HepG2 (cell line): ENCODE results near the gene PSMA4. TPM values are rescaled to one million over a fixed set of nuclear protein-coding genes. Genes with fewer than 3 reads are reported as not detected.

Experiments used
- ELF3 ChIP-seq: IDR thresholded peaks from 2 replicates; pipeline ENCODE4 v1.6.1; 2016; ENCODE audit warnings: missing genetic modification reagents, missing compliant biosample characterization
- HNRNPK ChIP-seq: fragments of 200-400 bp; formaldehyde crosslinking; IDR thresholded peaks from 2 replicates; pipeline ENCODE4 v1.6.1; 2018; ENCODE audit warnings: low read length, low read depth, moderate library complexity, mild to moderate bottlenecking; ENCODE audit not compliant: poor library complexity, severe bottlenecking
- IKZF4 ChIP-seq: sonication (generic); formaldehyde crosslinking; IDR thresholded peaks from 2 replicates; pipeline ENCODE4 v1.5.1; 2020; ENCODE audit warnings: borderline replicate concordance, mild to moderate bottlenecking, low read depth, missing genetic modification reagents; ENCODE audit errors: not compliant biosample characterization
- JUND ChIP-seq: sonication (generic); formaldehyde crosslinking; IDR thresholded peaks from 2 replicates; pipeline ENCODE4 v1.8.0; 2022; ENCODE audit warnings: mild to moderate bottlenecking, missing genetic modification reagents
- KDM5A ChIP-seq: fragments of 200-600 bp; sonication (generic); IDR thresholded peaks from 2 replicates; pipeline ENCODE4 v1.7.0; 2018; ENCODE audit warnings: antibody characterized with exemption, mild to moderate bottlenecking, low read length, borderline replicate concordance
- MBNL3 ChIP-seq: fragments of 250-450 bp; sonication (Bioruptor Pico); conservative IDR thresholded peaks from 2 replicates; pipeline ENCODE4 v1.8.0; 2022; ENCODE audit warnings: mild to moderate bottlenecking, inconsistent platforms
- MED1 ChIP-seq: sonication (generic); formaldehyde crosslinking; IDR thresholded peaks from 2 replicates; pipeline ENCODE4 v1.4.0; 2020; ENCODE audit warnings: missing genetic modification reagents
- ZBTB42 ChIP-seq: sonication (generic); formaldehyde crosslinking; IDR thresholded peaks from 2 replicates; pipeline ENCODE4 v1.5.0; 2020; ENCODE audit warnings: mild to moderate bottlenecking, missing genetic modification reagents
- ZBTB8A ChIP-seq: sonication (generic); formaldehyde crosslinking; IDR thresholded peaks from 2 replicates; pipeline ENCODE4 v1.4.0; 2020; ENCODE audit warnings: mild to moderate bottlenecking, low read depth, missing genetic modification reagents, borderline replicate concordance
- ZFY ChIP-seq: sonication (generic); formaldehyde crosslinking; IDR thresholded peaks from 2 replicates; pipeline ENCODE4 v1.4.0; 2020; ENCODE audit warnings: missing genetic modification reagents
- ZMYM3 ChIP-seq: sonication (generic); formaldehyde crosslinking; IDR thresholded peaks from 2 replicates; pipeline ENCODE4 v1.5.1; 2020; ENCODE audit warnings: mild to moderate bottlenecking, missing genetic modification reagents
- ZNF460 ChIP-seq: sonication (generic); formaldehyde crosslinking; IDR thresholded peaks from 2 replicates; pipeline ENCODE4 v1.5.1; 2020; ENCODE audit warnings: missing genetic modification reagents, mild to moderate bottlenecking, borderline replicate concordance
- ZNF558 ChIP-seq: sonication (generic); formaldehyde crosslinking; IDR thresholded peaks from 2 replicates; pipeline ENCODE4 v1.9.0; 2022; ENCODE audit warnings: mild to moderate bottlenecking, missing genetic modification reagents, borderline replicate concordance
- ZNF569 ChIP-seq: sonication (generic); formaldehyde crosslinking; IDR thresholded peaks from 2 replicates; pipeline ENCODE4 v1.5.0; 2020; ENCODE audit warnings: mild to moderate bottlenecking, missing genetic modification reagents, moderate library complexity, borderline replicate concordance
- ZNF572 ChIP-seq: sonication (generic); formaldehyde crosslinking; IDR thresholded peaks from 2 replicates; pipeline ENCODE4 v1.5.1; 2020; ENCODE audit warnings: mild to moderate bottlenecking, missing genetic modification reagents
- ZNF589 ChIP-seq: sonication (generic); formaldehyde crosslinking; conservative IDR thresholded peaks from 2 replicates; pipeline ENCODE4 v1.8.0; 2022; ENCODE audit warnings: mild to moderate bottlenecking, moderate library complexity, missing genetic modification reagents
- ZNF629 ChIP-seq: sonication (generic); formaldehyde crosslinking; conservative IDR thresholded peaks from 2 replicates; pipeline ENCODE4 v1.5.0; 2020; ENCODE audit warnings: missing genetic modification reagents
- ZNF724P ChIP-seq: sonication (generic); formaldehyde crosslinking; IDR thresholded peaks from 2 replicates; pipeline ENCODE4 v1.8.0; 2022; ENCODE audit warnings: missing genetic modification reagents, borderline replicate concordance
- ZNF841 ChIP-seq: sonication (generic); formaldehyde crosslinking; IDR thresholded peaks from 2 replicates; pipeline ENCODE4 v1.8.1; 2023; ENCODE audit warnings: missing genetic modification reagents, borderline replicate concordance
- polyA plus RNA-seq, 8 experiments: library from polyadenylated mRNA; depleted of rRNA in 3 of 8; stranded (reverse) in 7 of 8; unstranded in 1 of 8; fragments of >200 nt; fragmentation: Illumina TruSeq in 4 of 8; extraction: Trizol in 4 of 8; gene quantifications; 2 replicates each; pipeline versions ENCODE4 v1.2.1 to v1.2.3, GENCODE V29; 2011 to 2016; ENCODE audit warnings: low read depth in 4 of 8, missing spikeins in 1 of 8, mixed read lengths in 1 of 8; ENCODE audit not compliant: insufficient read depth in 1 of 8
- total RNA-seq, 5 experiments: library from RNA; depleted of rRNA; stranded (reverse); fragments of >200 nt; fragmentation: Illumina TruSeq; extraction: Trizol; gene quantifications; 2 replicates each; pipeline ENCODE4 v1.2.3, GENCODE V29; 2016; ENCODE audit warnings: low read depth in 1 of 5
- TF ChIP-seq, protein P1 (sequence below): fragments of 450-650 bp; IDR thresholded peaks from 2 replicates; pipeline ENCODE4 v1.6.1; 2016
- TF ChIP-seq, protein P2 (sequence below): sonication (generic); formaldehyde crosslinking; IDR thresholded peaks from 2 replicates; pipeline ENCODE4 v1.4.0; 2020; ENCODE audit warnings: low read depth, mild to moderate bottlenecking, missing genetic modification reagents
- TF ChIP-seq, protein P3 (sequence below): IDR thresholded peaks from 2 replicates; pipeline ENCODE4 v1.6.1; 2016; ENCODE audit warnings: low read depth, control low read depth

Gene PSMA4
- total and polyA plus RNA-seq, 2 of the 13 experiments (the other 11 are each of a cell fraction or from before 2014, with no cell fraction given): 202 to 404 TPM

DNA sequence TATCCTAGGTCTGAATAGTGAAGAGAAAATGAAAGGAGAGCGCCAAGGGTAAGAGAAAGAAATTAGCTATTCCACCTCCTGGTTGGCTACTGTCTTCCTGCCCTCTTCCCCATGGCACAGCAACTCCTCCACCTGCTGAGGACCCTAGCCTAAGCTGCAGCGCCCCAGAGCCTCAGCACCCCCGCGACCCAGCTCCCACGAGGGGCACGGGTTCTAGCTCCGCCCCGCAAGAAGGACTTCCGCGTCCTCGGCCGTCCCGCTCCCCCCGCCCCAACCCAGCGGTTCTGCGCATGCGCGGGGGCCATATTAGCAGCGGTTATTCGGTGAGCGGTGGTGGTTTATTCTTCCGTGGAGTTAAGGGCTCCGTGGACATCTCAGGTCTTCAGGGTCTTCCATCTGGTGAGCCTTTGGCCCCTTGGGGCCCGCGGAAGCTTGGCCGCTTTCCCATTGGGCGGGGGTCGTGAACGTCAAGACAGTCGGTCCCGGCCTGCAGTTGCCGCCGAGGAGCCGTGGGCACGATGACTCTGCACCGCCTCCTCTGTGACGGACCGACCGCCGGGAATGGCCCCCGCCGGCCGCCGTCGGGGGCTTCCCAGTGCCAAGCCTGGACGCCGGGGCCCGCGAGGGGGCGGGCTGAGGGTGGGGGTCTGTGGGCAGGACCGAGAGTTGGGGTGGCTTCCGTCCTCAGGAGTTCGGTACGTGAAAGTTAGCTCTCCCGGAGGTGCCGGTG lies at the start of gene PSMA4 (continued):
- TF ChIP-seq, protein P1, sequence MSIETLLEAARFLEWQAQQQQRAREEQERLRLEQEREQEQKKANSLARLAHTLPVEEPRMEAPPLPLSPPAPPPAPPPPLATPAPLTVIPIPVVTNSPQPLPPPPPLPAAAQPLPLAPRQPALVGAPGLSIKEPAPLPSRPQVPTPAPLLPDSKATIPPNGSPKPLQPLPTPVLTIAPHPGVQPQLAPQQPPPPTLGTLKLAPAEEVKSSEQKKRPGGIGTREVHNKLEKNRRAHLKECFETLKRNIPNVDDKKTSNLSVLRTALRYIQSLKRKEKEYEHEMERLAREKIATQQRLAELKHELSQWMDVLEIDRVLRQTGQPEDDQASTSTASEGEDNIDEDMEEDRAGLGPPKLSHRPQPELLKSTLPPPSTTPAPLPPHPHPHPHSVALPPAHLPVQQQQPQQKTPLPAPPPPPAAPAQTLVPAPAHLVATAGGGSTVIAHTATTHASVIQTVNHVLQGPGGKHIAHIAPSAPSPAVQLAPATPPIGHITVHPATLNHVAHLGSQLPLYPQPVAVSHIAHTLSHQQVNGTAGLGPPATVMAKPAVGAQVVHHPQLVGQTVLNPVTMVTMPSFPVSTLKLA: no peak
- no peak for TF ChIP-seq MBNL3 (CRISPR knock-in tag)
- TF ChIP-seq ZNF558 (CRISPR knock-in tag): peak; percentile 77; the same call in 1 of the 2 replicates
- no peak for TF ChIP-seq JUND (CRISPR knock-in tag)
- TF ChIP-seq ZBTB8A: no peak
- no peak for TF ChIP-seq IKZF4 (CRISPR knock-in tag)
- TF ChIP-seq ZNF629: no peak; the same call in 1 of the 2 replicates
- peak; percentile 73; the same call in 1 of the 2 replicates for TF ChIP-seq ZBTB42 (CRISPR knock-in tag)
- TF ChIP-seq, protein P2, sequence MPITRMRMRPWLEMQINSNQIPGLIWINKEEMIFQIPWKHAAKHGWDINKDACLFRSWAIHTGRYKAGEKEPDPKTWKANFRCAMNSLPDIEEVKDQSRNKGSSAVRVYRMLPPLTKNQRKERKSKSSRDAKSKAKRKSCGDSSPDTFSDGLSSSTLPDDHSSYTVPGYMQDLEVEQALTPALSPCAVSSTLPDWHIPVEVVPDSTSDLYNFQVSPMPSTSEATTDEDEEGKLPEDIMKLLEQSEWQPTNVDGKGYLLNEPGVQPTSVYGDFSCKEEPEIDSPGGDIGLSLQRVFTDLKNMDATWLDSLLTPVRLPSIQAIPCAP: no peak
- no peak for TF ChIP-seq ZNF724P
- TF ChIP-seq ZMYM3: no peak
- TF ChIP-seq ZNF841 (CRISPR knock-in tag): no peak
- no peak; the same call in 1 of the 2 replicates for TF ChIP-seq ZNF460 (CRISPR knock-in tag)
- peak; percentile 69 for TF ChIP-seq MED1 (CRISPR knock-in tag)
- TF ChIP-seq ZNF569 (CRISPR knock-in tag): no peak
- TF ChIP-seq ZNF572: peak; percentile 37; the same call in 1 of the 2 replicates
- peak; percentile 83 for TF ChIP-seq ELF3 (CRISPR knock-in tag)
- TF ChIP-seq KDM5A: peak; percentile 66; the same call in 1 of the 2 replicates
- TF ChIP-seq, protein P3, sequence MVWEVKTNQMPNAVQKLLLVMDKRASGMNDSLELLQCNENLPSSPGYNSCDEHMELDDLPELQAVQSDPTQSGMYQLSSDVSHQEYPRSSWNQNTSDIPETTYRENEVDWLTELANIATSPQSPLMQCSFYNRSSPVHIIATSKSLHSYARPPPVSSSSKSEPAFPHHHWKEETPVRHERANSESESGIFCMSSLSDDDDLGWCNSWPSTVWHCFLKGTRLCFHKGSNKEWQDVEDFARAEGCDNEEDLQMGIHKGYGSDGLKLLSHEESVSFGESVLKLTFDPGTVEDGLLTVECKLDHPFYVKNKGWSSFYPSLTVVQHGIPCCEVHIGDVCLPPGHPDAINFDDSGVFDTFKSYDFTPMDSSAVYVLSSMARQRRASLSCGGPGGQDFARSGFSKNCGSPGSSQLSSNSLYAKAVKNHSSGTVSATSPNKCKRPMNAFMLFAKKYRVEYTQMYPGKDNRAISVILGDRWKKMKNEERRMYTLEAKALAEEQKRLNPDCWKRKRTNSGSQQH (CRISPR knock-in tag): peak; percentile 42; the same call in 1 of the 2 replicates
- TF ChIP-seq ZNF589 (CRISPR knock-in tag): 0 out of 2 replicates have a peak, but pooled peaks have one; percentile 44
- TF ChIP-seq HNRNPK: no peak
- peak; percentile 90 for TF ChIP-seq ZFY (CRISPR knock-in tag)
